VCaP (cell line): ENCODE data around the gene TRIOBP.

Experiments
- H3K27ac ChIP-seq: fragments of 450-650 bp; 2 replicates; pipeline ENCODE4 v1.5.1; 2017
- TF ChIP-seq, protein P1 (sequence below): fragments of 450-650 bp; conservative IDR thresholded peaks from 2 replicates; pipeline ENCODE4 v1.5.1; 2017; ENCODE audit warnings: mild to moderate bottlenecking, moderate library complexity

TRIOBP gene

GRCh38 chr22:37820350-37820749, 123.5 kb downstream of the TRIOBP start:
- TF ChIP-seq, protein P1, sequence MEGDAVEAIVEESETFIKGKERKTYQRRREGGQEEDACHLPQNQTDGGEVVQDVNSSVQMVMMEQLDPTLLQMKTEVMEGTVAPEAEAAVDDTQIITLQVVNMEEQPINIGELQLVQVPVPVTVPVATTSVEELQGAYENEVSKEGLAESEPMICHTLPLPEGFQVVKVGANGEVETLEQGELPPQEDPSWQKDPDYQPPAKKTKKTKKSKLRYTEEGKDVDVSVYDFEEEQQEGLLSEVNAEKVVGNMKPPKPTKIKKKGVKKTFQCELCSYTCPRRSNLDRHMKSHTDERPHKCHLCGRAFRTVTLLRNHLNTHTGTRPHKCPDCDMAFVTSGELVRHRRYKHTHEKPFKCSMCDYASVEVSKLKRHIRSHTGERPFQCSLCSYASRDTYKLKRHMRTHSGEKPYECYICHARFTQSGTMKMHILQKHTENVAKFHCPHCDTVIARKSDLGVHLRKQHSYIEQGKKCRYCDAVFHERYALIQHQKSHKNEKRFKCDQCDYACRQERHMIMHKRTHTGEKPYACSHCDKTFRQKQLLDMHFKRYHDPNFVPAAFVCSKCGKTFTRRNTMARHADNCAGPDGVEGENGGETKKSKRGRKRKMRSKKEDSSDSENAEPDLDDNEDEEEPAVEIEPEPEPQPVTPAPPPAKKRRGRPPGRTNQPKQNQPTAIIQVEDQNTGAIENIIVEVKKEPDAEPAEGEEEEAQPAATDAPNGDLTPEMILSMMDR: no peak
- H3K27ac ChIP-seq: no peak overlapping the region

GRCh38 chr22:37822079-37822833, 125.4 kb downstream of the TRIOBP start:
- no peak overlapping the region for H3K27ac ChIP-seq
- TF ChIP-seq, protein P1: no peak

DNA sequence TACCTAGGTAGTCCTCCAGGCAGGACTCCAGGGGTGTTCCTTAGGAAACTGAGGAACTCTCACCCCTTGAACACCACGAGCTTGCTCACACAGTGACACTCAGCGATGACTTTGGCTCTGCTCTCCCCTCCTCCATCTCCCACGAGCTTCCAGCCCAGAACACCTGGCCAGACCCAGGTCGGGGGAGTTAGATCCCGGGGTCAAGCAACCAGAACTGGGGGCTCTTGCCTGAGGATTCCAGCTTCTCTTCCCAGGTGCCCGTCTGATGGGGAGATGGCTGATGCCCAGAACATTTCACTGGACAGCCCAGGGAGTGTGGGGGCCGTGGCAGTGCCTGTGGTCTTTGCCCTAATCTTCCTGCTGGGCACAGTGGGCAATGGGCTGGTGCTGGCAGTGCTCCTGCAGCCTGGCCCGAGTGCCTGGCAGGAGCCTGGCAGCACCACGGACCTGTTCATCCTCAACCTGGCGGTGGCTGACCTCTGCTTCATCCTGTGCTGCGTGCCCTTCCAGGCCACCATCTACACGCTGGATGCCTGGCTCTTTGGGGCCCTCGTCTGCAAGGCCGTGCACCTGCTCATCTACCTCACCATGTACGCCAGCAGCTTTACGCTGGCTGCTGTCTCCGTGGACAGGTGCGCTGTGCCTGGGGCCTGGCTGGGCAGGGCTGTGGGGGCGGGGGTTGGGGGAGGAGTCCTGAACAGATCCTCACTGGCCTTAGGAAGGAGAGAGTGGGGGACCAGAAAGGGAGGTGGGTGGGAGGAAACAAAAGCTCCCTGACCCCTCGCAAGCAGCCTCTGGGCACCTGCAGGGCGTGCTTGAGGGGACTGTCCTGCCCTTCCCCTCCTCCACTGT, 126.5 kb downstream of the TRIOBP start, which contains the start of gene GALR3:
TSS of gene GALR3 (plus strand) at position 249 of the 852 bp plus-strand sequence. CDS start at position 274, 25 bp downstream.
- TF ChIP-seq, protein P1: no peak
- H3K27ac ChIP-seq: peak within 1 kb of the TSS; percentile 74

- TF ChIP-seq, protein P1: peak; percentile 55
- peak overlapping the region; percentile 74 for H3K27ac ChIP-seq
Observed at GRCh38 chr22:37824674-37825641, 128.1 kb downstream of the TRIOBP start.
